Gastrocnemius medialis (tissue), 4 donors: ENCODE measurements around the gene OR5A2. TPM values are rescaled to one million over a fixed set of nuclear protein-coding genes. Genes with fewer than 3 reads are reported as not detected.
A peak's percentile ranks its signal among the peaks of the same experiment; 100 is the strongest.
"Not testable (repeated sequence)": the region's sequence is repeated elsewhere in the genome, so short reads cannot be mapped to it uniquely, and the experiment has no call there.

Experiments used
- ATAC-seq, 2 donors: fragments of 150-250 bp; one replicate each; pipeline ENCODE4 v1.9.1; 2016
- DNase-seq, 2 donors: peaks; one replicate each; pipeline ENCODE4 v3.0.0-alpha.2; 2019
- H3K27ac ChIP-seq, 4 donors: fragments of 200-600 bp; sonication (generic); 1 replicate in 1 of 4; 2 replicates in 3 of 4; pipeline ENCODE4 v1.5.1; 2016 to 2018; ENCODE audit warnings: mild to moderate bottlenecking in 2 of 4, moderate library complexity in 1 of 4
- H3K27me3 ChIP-seq, 3 donors: fragments of 200-600 bp; sonication (generic) in 2 of 3; 1 replicate in 1 of 3; 2 replicates in 2 of 3; pipeline versions ENCODE4 v1.5.1 to v1.6.0; 2016 to 2019; ENCODE audit warnings: mild to moderate bottlenecking in 1 of 3, moderate library complexity in 1 of 3
- H3K36me3 ChIP-seq, 2 donors: fragments of 200-600 bp; sonication (generic) in 1 of 2; one replicate each; pipeline ENCODE4 v1.5.1; 2017 to 2018
- H3K4me1 ChIP-seq, 2 donors: fragments of 200-600 bp; sonication (generic) in 1 of 2; one replicate each; pipeline ENCODE4 v1.5.1; 2016 to 2017; ENCODE audit warnings: mild to moderate bottlenecking in 2 of 2
- H3K4me3 ChIP-seq, 4 donors: fragments of 200-600 bp; sonication (generic) in 3 of 4; 1 replicate in 1 of 4; 2 replicates in 3 of 4; pipeline ENCODE4 v1.5.1; 2016 to 2019; ENCODE audit warnings: mild to moderate bottlenecking in 2 of 4
- H3K9me3 ChIP-seq, 3 donors: fragments of 200-600 bp; sonication (generic) in 2 of 3; 1 replicate in 1 of 3; 2 replicates in 2 of 3; pipeline ENCODE4 v1.5.1; 2016 to 2019
- POLR2A ChIP-seq, 2 donors: fragments of 450-650 bp; IDR thresholded peaks; one replicate each; pipeline ENCODE4 v1.6.1; 2017; ENCODE audit warnings: antibody characterized with exemption in 2 of 2, mild to moderate bottlenecking in 2 of 2, moderate library complexity in 2 of 2
- in situ Hi-C, 4 donors: fragments of 200-750 bp; cut with MboI; loops; one replicate each; pipeline versions ENCODE4 v1.15.0 to v1.8.0; 2017; ENCODE audit warnings: low sequenced_read_pairs in 4 of 4
- intact Hi-C: fragments of 100-400 bp; cut with DNase I; formaldehyde crosslinking; loops from one replicate; pipeline ENCODE4 v1.15.1; 2023; ENCODE audit warnings: low total_unique reads
- total RNA-seq, 4 donors: library from RNA; depleted of rRNA; stranded (reverse); fragments of >200 nt; gene quantifications; one replicate each; pipeline versions ENCODE4 v1.1.0 to v1.2.3, GENCODE V29; 2016
- TF ChIP-seq, protein P1 (sequence below), 5 experiments: fragments of 450-650 bp in 3 of 5; fragments of 200-600 bp in 2 of 5; sonication (generic) in 2 of 5; IDR thresholded peaks in 4 of 5; conservative IDR thresholded peaks in 1 of 5; 1 replicate in 4 of 5; 2 replicates in 1 of 5; pipeline ENCODE4 v1.5.1; 2016 to 2019; ENCODE audit warnings: antibody characterized with exemption in 5 of 5, mild to moderate bottlenecking in 3 of 5, moderate library complexity in 3 of 5

OR5A2 gene
- total RNA-seq, 4 donors from 2014 or later: not detected

DNA sequence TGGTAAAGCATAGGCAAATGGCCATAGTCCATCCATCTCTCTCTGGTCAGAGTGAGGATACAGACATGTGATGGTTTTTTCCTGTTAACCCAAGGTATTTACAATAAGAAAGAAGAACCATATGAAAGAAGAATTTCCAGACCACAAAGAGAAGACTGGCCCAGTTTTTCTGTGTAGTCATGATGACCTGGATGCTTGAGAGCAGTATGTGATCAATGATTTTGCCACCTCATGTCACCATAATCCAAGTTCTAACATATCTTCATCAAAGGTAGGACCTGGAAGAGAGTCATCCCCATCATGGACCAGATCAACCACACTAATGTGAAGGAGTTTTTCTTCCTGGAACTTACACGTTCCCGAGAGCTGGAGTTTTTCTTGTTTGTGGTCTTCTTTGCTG lies 30.4 kb upstream of the OR5A2 start, which contains the start of gene OR4D6:
Gene OR4D6 (plus strand): TSS at position 301 of the 400 bp plus-strand sequence. CDS start 0 bp downstream, at position 301.
- H3K27me3 ChIP-seq: no peaks in the 10 kb centered on the region
- no peak within 1 kb of the TSS for H3K4me3 ChIP-seq
- no peaks in the 10 kb centered on the region for H3K36me3 ChIP-seq
- intact Hi-C loops: no loop called here
- no peak for ATAC-seq
- no peaks in the 10 kb centered on the region for H3K4me1 ChIP-seq
- in situ Hi-C loops: no loop called here
- no peak within 1 kb of the TSS for H3K27ac ChIP-seq
- TF ChIP-seq, protein P1, sequence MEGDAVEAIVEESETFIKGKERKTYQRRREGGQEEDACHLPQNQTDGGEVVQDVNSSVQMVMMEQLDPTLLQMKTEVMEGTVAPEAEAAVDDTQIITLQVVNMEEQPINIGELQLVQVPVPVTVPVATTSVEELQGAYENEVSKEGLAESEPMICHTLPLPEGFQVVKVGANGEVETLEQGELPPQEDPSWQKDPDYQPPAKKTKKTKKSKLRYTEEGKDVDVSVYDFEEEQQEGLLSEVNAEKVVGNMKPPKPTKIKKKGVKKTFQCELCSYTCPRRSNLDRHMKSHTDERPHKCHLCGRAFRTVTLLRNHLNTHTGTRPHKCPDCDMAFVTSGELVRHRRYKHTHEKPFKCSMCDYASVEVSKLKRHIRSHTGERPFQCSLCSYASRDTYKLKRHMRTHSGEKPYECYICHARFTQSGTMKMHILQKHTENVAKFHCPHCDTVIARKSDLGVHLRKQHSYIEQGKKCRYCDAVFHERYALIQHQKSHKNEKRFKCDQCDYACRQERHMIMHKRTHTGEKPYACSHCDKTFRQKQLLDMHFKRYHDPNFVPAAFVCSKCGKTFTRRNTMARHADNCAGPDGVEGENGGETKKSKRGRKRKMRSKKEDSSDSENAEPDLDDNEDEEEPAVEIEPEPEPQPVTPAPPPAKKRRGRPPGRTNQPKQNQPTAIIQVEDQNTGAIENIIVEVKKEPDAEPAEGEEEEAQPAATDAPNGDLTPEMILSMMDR (IDR thresholded peaks at IDR 0.05 in 4 of 5, conservative IDR thresholded peaks at IDR 0.05 in 1 of 5): no peak
- TF ChIP-seq POLR2A (IDR thresholded peaks at IDR 0.05): no peak
- no peak for DNase-seq
- H3K9me3 ChIP-seq: no peaks in the 10 kb centered on the region

DNA sequence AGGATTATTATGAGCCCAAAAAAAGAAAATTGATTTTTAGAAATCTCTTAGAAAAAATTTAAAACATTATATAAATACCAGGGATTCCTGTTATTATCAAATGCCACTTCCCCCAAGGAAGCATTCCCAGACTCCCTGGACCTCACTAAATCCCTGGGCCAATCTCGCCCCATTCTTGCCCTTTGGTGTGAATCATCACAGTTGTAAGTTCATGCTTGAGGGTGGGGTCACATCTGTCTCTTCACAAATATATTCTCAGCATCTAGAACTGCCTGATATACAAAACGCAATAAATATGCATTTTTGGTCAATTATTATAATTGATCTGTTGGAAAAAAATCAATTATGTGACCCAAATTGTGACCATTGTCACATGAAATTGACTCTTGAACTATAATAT lies 22.3 kb upstream of the OR5A2 start:
- no peak overlapping the region for H3K27ac ChIP-seq
- no peaks in the 10 kb centered on the region for H3K9me3 ChIP-seq
- ATAC-seq (no peak), DNase-seq (no peak)
- H3K4me1 ChIP-seq: no peaks in the 10 kb centered on the region
- in situ Hi-C loops: no loop called here
- H3K27me3 ChIP-seq: no peaks in the 10 kb centered on the region
- H3K36me3 ChIP-seq: no peaks in the 10 kb centered on the region
- no peak overlapping the region for H3K4me3 ChIP-seq
- intact Hi-C loops: no loop called here
- TF ChIP-seq, protein P1 (IDR thresholded peaks at IDR 0.05 in 4 of 5, conservative IDR thresholded peaks at IDR 0.05 in 1 of 5): no peak
- TF ChIP-seq POLR2A (IDR thresholded peaks at IDR 0.05): no peak

DNA sequence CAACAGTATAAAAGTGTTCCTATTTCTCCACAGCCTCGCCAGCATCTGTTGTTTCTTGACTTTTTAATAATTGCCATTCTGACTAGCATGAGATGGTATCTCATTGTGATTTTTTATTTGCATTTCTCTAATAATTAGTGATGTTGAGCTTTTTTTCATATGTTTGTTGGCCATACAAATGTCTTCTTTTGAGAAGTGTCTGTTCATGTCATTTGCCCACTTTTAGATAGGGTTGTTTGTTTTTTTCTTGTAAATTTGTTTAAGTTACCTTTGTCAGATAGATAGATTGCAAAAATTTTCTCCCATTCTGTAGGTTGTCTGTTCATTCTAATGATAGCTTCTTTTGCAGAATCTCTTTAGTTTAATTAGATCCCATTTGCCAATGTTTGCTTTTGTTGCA lies 19.4 kb upstream of the OR5A2 start:
- DNase-seq, H3K4me1 ChIP-seq, H3K27me3 ChIP-seq, ATAC-seq, H3K36me3 ChIP-seq, H3K9me3 ChIP-seq, H3K27ac ChIP-seq, intact Hi-C loops, in situ Hi-C loops, H3K4me3 ChIP-seq: not testable (repeated sequence)

DNA sequence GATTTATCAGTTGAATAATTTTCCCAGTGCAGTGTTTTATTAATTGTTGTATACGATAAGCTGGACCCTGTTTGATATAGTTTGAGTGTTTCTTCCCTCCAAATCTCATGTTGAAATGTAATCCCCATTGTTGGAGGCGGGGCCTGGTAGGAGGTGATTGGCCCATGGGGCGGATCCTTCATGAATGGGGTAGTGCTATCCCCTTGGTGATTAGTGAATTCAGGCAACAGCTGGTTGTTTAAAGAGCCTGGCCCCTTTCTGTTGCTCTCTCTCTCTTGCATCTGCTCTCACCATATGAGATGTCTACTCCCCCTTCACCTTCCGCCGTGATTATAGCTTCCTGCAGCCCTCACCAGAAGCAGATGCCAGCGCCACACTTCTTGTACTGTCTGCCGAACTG lies 11.6 kb upstream of the OR5A2 start:
- Histone ChIP-seq H3K27me3 (no peaks in the 10 kb centered on the region), H3K27ac (no peak overlapping the region), H3K9me3 (no peaks in the 10 kb centered on the region), H3K4me1 (no peaks in the 10 kb centered on the region), H3K4me3 (no peak overlapping the region), H3K36me3 (no peaks in the 10 kb centered on the region)
- ATAC-seq: no peak
- in situ Hi-C loops: no loop called here
- no peak for DNase-seq
- intact Hi-C loops: no loop called here
- TF ChIP-seq, protein P1 (IDR thresholded peaks at IDR 0.05 in 4 of 5, conservative IDR thresholded peaks at IDR 0.05 in 1 of 5): no peak
- TF ChIP-seq POLR2A (IDR thresholded peaks at IDR 0.05): no peak

DNA sequence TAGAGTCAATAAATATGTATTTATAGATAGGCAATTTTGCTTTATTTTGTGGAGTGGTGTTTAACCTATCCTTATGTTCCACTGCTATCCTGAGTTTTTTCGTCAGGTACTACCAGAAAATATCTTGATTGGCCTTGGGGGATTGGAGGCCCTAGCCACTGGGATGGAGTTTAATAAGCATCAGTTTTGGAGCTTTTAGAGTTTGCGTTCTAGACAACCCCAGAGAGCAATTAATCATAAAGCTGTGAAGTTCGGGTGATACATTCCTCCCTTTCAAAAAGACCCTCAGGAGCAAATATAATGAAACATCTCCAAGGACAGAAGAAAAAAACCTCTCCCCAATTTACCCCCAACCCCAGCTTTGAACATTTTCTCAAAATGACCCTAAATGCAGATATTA lies 10.0 kb upstream of the OR5A2 start, which contains the start of gene OR5A1:
Gene OR5A1 (plus strand): TSS at position 301 of the 400 bp plus-strand sequence. CDS start 6,700 bp downstream, outside the sequence.
- no peaks in the 10 kb centered on the region for H3K27me3 ChIP-seq
- ATAC-seq (no peak), DNase-seq (no peak)
- H3K27ac ChIP-seq: no peak within 1 kb of the TSS
- H3K9me3 ChIP-seq: no peaks in the 10 kb centered on the region
- no peaks in the 10 kb centered on the region for H3K4me1 ChIP-seq
- no peaks in the 10 kb centered on the region for H3K36me3 ChIP-seq
- in situ Hi-C loops (no loop called here), intact Hi-C loops (no loop called here)
- no peak within 1 kb of the TSS for H3K4me3 ChIP-seq
- no peak for TF ChIP-seq POLR2A (IDR thresholded peaks at IDR 0.05)

DNA sequence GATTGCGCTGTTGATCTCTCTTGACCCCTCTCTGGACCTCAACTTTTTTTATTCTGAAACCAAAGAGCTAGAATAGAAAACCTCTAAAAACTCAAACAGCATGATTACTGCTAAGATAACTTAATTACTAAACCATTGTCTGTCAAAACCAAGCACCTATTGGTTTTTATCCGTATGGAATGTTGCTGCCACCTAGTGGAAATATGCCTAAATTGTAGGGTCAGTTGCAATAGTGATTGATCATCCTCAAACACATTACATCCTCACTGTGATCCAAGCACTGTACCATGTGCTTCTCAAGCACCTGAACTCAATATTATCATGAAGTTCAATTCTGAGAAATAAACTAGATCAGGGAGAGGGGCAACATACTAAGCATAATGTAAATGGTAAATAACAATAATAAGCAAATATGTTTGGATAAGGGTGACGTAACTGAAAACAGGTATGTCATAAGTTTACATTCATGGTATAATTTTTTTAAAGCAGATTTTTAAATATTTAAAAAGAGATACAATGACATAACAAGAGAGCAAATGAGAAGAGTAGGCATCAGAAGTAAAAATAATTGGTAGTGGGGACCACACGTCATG lies 3.8 kb upstream of the OR5A2 start:
- in situ Hi-C loops: no loop called here
- Histone ChIP-seq H3K27ac (no peak overlapping the region), H3K9me3 (no peaks in the 10 kb centered on the region), H3K4me1 (no peaks in the 10 kb centered on the region), H3K27me3 (no peaks in the 10 kb centered on the region), H3K36me3 (no peaks in the 10 kb centered on the region), H3K4me3 (no peak overlapping the region)
- no peak for TF ChIP-seq POLR2A (IDR thresholded peaks at IDR 0.05)
- TF ChIP-seq, protein P1 (IDR thresholded peaks at IDR 0.05 in 4 of 5, conservative IDR thresholded peaks at IDR 0.05 in 1 of 5): peak in 3 of 5 experiments; percentile 4 to 49 (median 34)
- ATAC-seq (no peak), DNase-seq (no peak)
- intact Hi-C loops: no loop called here
